ENCODE data around the gene XCL2. TPM values are rescaled to one million over a fixed set of nuclear protein-coding genes. Genes with fewer than 3 reads are reported as not detected.

Gene XCL2
- total and polyA plus RNA-seq, 2 of the 8 experiments (the other 6 are each of a cell fraction or from before 2014, with no cell fraction given): not detected

DNA sequence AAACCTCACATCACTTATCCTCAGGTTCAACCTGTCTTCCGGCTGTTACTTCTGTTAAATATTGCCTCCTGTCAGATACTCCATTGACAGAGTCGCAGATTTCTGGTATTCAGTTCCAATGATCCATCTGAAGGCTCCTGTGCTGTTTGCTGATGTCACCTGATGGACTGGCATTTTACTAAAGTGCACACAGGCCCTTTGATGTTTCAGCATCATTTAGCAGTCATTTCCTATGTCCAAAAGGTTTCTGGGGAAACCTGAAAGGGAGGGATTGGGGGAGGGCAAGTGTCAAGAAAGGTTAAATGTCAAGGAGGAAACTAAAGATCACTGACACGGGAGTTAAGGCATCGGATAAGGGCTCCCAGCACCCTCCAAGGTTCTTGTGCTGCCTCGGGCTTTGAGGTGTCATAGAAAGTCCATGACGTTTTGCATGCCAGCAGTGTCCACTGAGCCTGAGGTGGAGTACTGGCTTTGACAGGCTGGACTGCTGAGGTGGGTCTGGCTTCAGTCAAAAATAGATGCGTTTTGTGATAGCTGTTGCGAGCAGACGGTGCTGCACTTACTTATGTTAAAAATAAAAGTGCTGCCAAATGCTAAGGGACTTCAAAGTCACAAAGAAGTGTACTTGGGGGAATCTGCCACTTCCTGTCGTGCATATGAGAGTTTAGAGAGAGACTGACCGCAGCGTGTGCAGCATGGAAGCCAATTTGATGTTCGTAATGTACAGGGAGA lies 30.8 kb downstream of the XCL2 start:
- Histone ChIP-seq H3K9ac (replicated peaks in 1 of 4; ENCODE audit: extremely low read depth in 1 of 4, low read depth in 3 of 4, low read length in 3 of 4) (no peak overlapping the region), H3K27ac (ENCODE audit: low read depth, low read length) (no peak overlapping the region), H2AFZ (ENCODE audit: low read length) (no peak overlapping the region), H3K23ac (ENCODE audit: insufficient read length) (no peak overlapping the region), H4K5ac (ENCODE audit: insufficient read length, low read depth, low read length) (no peak overlapping the region), H3K9me3 (ENCODE audit: insufficient read depth in 2 of 2, low read depth in 1 of 2, low read length in 1 of 2) (no peaks in the 10 kb centered on the region), H3K14ac (ENCODE audit: insufficient read length) (no peak overlapping the region), H2BK5ac (ENCODE audit: low read depth, low read length) (no peak overlapping the region), H3K79me2 (ENCODE audit: control insufficient read depth in 1 of 2, insufficient read depth in 2 of 2, low read length in 2 of 2) (no peaks in the 10 kb centered on the region), H3K56ac (replicated peaks; ENCODE audit: insufficient read length, low read depth, low read length) (no peak overlapping the region), H2BK120ac (replicated peaks; ENCODE audit: low read depth, low read length) (no peak overlapping the region), H2AK5ac (ENCODE audit: low read depth, low read length) (no peak overlapping the region), H3K79me1 (ENCODE audit: low read depth, low read length) (no peaks in the 10 kb centered on the region), H3K23me2 (ENCODE audit: low read depth, low read length) (no peaks in the 10 kb centered on the region; the same call in 1 of the 2 replicates), H3K4me2 (ENCODE audit: insufficient read depth in 1 of 2, low read depth in 2 of 2, low read length in 2 of 2) (no peak overlapping the region), H3K36me3 (ENCODE audit: control insufficient read depth in 2 of 4, insufficient read depth in 4 of 4, low read length in 3 of 4) (no peaks in the 10 kb centered on the region), H3K4ac (replicated peaks; ENCODE audit: insufficient read length, low read depth, low read length) (no peak overlapping the region), H2BK12ac (ENCODE audit: low read depth, low read length) (no peak overlapping the region), H3K4me3 (ENCODE audit: extremely low read depth in 1 of 4, insufficient read depth in 2 of 4, low read depth in 3 of 4, low read length in 4 of 4) (no peak overlapping the region), H3K27me3 (replicated peaks in 1 of 4; ENCODE audit: control insufficient read depth in 3 of 4, extremely low read depth in 1 of 4, insufficient read depth in 3 of 4, low read length in 3 of 4) (no peaks in the 10 kb centered on the region), H4K91ac (replicated peaks; ENCODE audit: insufficient read length, low read length) (no peak overlapping the region), H2BK20ac (ENCODE audit: low read length) (no peak overlapping the region), H4K20me1 (replicated peaks in 1 of 2; ENCODE audit: control insufficient read depth in 1 of 2, insufficient read depth in 2 of 2, low read length in 2 of 2) (no peaks in the 10 kb centered on the region), H3K18ac (ENCODE audit: extremely low read depth, low read length) (no peak overlapping the region), H3K4me1 (replicated peaks in 1 of 4; ENCODE audit: control insufficient read depth in 3 of 4, insufficient read depth in 4 of 4, low read length in 3 of 4) (no peaks in the 10 kb centered on the region), H4K8ac (ENCODE audit: extremely low read depth, insufficient read depth, low read length) (no peak overlapping the region), H2BK15ac (ENCODE audit: low read length) (no peak overlapping the region)
- DNase-seq (ENCODE audit: low read depth in 1 of 2, low spot score in 2 of 2): no peak
- no peak for TF ChIP-seq TAF1 (IDR thresholded peaks at IDR 0.05; ENCODE audit: low read depth, low read length)
- TF ChIP-seq NRF1 (IDR thresholded peaks at IDR 0.05; ENCODE audit: low read depth, low read length): no peak
- TF ChIP-seq RBBP5 (IDR thresholded peaks at IDR 0.05; ENCODE audit: borderline replicate concordance, low read depth, low read length): no peak
- TF ChIP-seq SIRT6 (IDR thresholded peaks at IDR 0.05; ENCODE audit: low read length): no peak
- TF ChIP-seq TBP (IDR thresholded peaks at IDR 0.05; ENCODE audit: low read depth, low read length): no peak
- TF ChIP-seq SUZ12 (IDR thresholded peaks at IDR 0.05; ENCODE audit: low read length): no peak
- TF ChIP-seq SP4 (IDR thresholded peaks at IDR 0.05; ENCODE audit: low read length): no peak
- no peak for TF ChIP-seq YY1 (IDR thresholded peaks at IDR 0.05; ENCODE audit: low read depth, low read length)
- TF ChIP-seq, protein P1, sequence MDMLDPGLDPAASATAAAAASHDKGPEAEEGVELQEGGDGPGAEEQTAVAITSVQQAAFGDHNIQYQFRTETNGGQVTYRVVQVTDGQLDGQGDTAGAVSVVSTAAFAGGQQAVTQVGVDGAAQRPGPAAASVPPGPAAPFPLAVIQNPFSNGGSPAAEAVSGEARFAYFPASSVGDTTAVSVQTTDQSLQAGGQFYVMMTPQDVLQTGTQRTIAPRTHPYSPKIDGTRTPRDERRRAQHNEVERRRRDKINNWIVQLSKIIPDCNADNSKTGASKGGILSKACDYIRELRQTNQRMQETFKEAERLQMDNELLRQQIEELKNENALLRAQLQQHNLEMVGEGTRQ (IDR thresholded peaks at IDR 0.05; ENCODE audit: low read length): no peak
- TF ChIP-seq SP2 (IDR thresholded peaks at IDR 0.05; ENCODE audit: low read length): no peak
- no peak for TF ChIP-seq MAFK (IDR thresholded peaks at IDR 0.05; ENCODE audit: low read depth, low read length)
- TF ChIP-seq TAF7 (optimal IDR thresholded peaks at IDR 0.05; ENCODE audit: borderline replicate concordance, low read depth, low read length): no peak
- no peak for TF ChIP-seq SIX5 (IDR thresholded peaks at IDR 0.05; ENCODE audit: low read depth, low read length)
- TF ChIP-seq CREB1 (IDR thresholded peaks at IDR 0.05): no peak
- WGBS, 2 experiments (ENCODE audit: extremely low coverage in 1 of 2, insufficient coverage in 1 of 2, insufficient read length in 1 of 2, insufficient replicate concordance in 2 of 2, low coverage in 1 of 2, low lambda C conversion rate in 2 of 2, missing lambda C conversion rate in 1 of 2): 86% methylated on average over 13 of the region's 13 CpGs; no CpG with 5 or more reads in 1 of the 2 experiments
- FAIRE-seq: no peak
- ChIA-PET POLR2A (ENCODE audit: partially characterized antibody) (no interaction called here), CTCF (ENCODE audit: partially characterized antibody) (no interaction called here)
